WTC11 (cell line): ENCODE data around the gene FSTL4. TPM values are rescaled to one million over a fixed set of nuclear protein-coding genes. Genes with fewer than 3 reads are reported as not detected.

ENCODE experiments used
- ATAC-seq: fragments of 200-7000 bp; cut with Tn5 transposase; 2 replicates; pipeline ENCODE4 v1.10.0; 2021; ENCODE audit warnings: mild to moderate bottlenecking, moderate library complexity
- CTCF ChIA-PET: fragments of 300-600 bp; sonication (Branson Sonifier 250); formaldehyde crosslinking; loops from one replicate; lab custom pipeline; 2021; ENCODE audit warnings: antibody characterized with exemption; lab: Charles Lee
- POLR2A ChIA-PET: fragments of 350-600 bp; sonication (Branson Sonifier 250); formaldehyde crosslinking; loops from one replicate; lab custom pipeline; 2021; ENCODE audit warnings: antibody characterized with exemption; lab: Charles Lee
- DNase-seq: peaks from one replicate; pipeline ENCODE4 v3.0.0; 2021; ENCODE audit warnings: low spot score
- H3K27ac Mint-ChIP-seq: 2 replicates; pipeline ENCODE4 v1.8.0; 2021; ENCODE audit warnings: mixed read lengths
- H3K27me3 Mint-ChIP-seq: 2 replicates; pipeline ENCODE4 v1.8.0; 2021; ENCODE audit warnings: low read depth, mild to moderate bottlenecking, moderate library complexity, mixed read lengths
- H3K36me3 Mint-ChIP-seq: 2 replicates; pipeline ENCODE4 v1.8.0; 2021; ENCODE audit warnings: mixed read lengths
- H3K4me1 Mint-ChIP-seq: 2 replicates; pipeline ENCODE4 v1.8.0; 2022; ENCODE audit warnings: mixed read lengths
- H3K4me3 Mint-ChIP-seq: 2 replicates; pipeline ENCODE4 v1.8.0; 2021; ENCODE audit warnings: mild to moderate bottlenecking, moderate library complexity, mixed read lengths
- H3K9me3 Mint-ChIP-seq: 2 replicates; pipeline ENCODE4 v1.8.0; 2021; ENCODE audit warnings: mixed read lengths
- CREB1 ChIP-seq: sonication (generic); formaldehyde crosslinking; IDR thresholded peaks from 2 replicates; pipeline ENCODE4 v1.8.0; 2023; ENCODE audit warnings: mild to moderate bottlenecking, missing genetic modification reagents
- CREM ChIP-seq: sonication (generic); formaldehyde crosslinking; IDR thresholded peaks from 2 replicates; pipeline ENCODE4 v1.8.1; 2022; ENCODE audit warnings: mild to moderate bottlenecking, missing genetic modification reagents, moderate library complexity
- ELF4 ChIP-seq: sonication (generic); formaldehyde crosslinking; IDR thresholded peaks from 2 replicates; pipeline ENCODE4 v1.8.1; 2022; ENCODE audit warnings: low read depth, mild to moderate bottlenecking, moderate library complexity, missing genetic modification reagents
- ESRRA ChIP-seq: sonication (generic); formaldehyde crosslinking; IDR thresholded peaks from 2 replicates; pipeline ENCODE4 v1.8.1; 2022; ENCODE audit warnings: mild to moderate bottlenecking, missing genetic modification reagents, borderline replicate concordance
- ETV6 ChIP-seq: sonication (generic); formaldehyde crosslinking; IDR thresholded peaks from 2 replicates; pipeline ENCODE4 v1.8.1; 2022; ENCODE audit warnings: mild to moderate bottlenecking, missing genetic modification reagents
- GTF2I ChIP-seq: fragments of 250-450 bp; sonication (Bioruptor Pico); conservative IDR thresholded peaks from 2 replicates; pipeline ENCODE4 v1.4.0; 2021; ENCODE audit warnings: mild to moderate bottlenecking
- HMGA2 ChIP-seq: fragments of 250-450 bp; sonication (Bioruptor Pico); IDR thresholded peaks from 2 replicates; pipeline ENCODE4 v1.4.0; 2021; ENCODE audit warnings: mild to moderate bottlenecking, moderate library complexity
- JAZF1 ChIP-seq: fragments of 250-450 bp; sonication (Bioruptor Pico); IDR thresholded peaks from 2 replicates; pipeline ENCODE4 v1.9.0; 2021; ENCODE audit warnings: moderate library complexity, mild to moderate bottlenecking, inconsistent platforms
- NFE2L1 ChIP-seq: sonication (generic); formaldehyde crosslinking; IDR thresholded peaks from 2 replicates; pipeline ENCODE4 v1.8.1; 2023; ENCODE audit warnings: missing genetic modification reagents
- PREB ChIP-seq: sonication (generic); formaldehyde crosslinking; IDR thresholded peaks from 2 replicates; pipeline ENCODE4 v1.8.1; 2022; ENCODE audit warnings: mild to moderate bottlenecking, missing genetic modification reagents, moderate library complexity, borderline replicate concordance
- PRRX2 ChIP-seq: fragments of 250-450 bp; sonication (Bioruptor Pico); IDR thresholded peaks from 2 replicates; pipeline ENCODE4 v1.8.0; 2021; ENCODE audit warnings: mild to moderate bottlenecking
- RELA ChIP-seq: sonication (generic); formaldehyde crosslinking; IDR thresholded peaks from 2 replicates; pipeline ENCODE4 v1.8.1; 2022; ENCODE audit warnings: missing genetic modification reagents, mild to moderate bottlenecking, borderline replicate concordance
- TCF7 ChIP-seq: sonication (generic); formaldehyde crosslinking; IDR thresholded peaks from 2 replicates; pipeline ENCODE4 v1.8.0; 2022; ENCODE audit warnings: mild to moderate bottlenecking, low read depth, missing genetic modification reagents, moderate library complexity
- TEAD1 ChIP-seq: sonication (generic); formaldehyde crosslinking; IDR thresholded peaks from 2 replicates; pipeline ENCODE4 v1.8.0; 2022; ENCODE audit warnings: mild to moderate bottlenecking, missing genetic modification reagents
- TEAD4 ChIP-seq: sonication (generic); formaldehyde crosslinking; IDR thresholded peaks from 2 replicates; pipeline ENCODE4 v1.8.0; 2022; ENCODE audit warnings: mild to moderate bottlenecking, missing genetic modification reagents
- ZNF263 ChIP-seq: sonication (generic); formaldehyde crosslinking; IDR thresholded peaks from 2 replicates; pipeline ENCODE4 v1.8.1; 2022; ENCODE audit warnings: low read depth, mild to moderate bottlenecking, moderate library complexity, missing genetic modification reagents
- ZNF416 ChIP-seq: fragments of 250-450 bp; sonication (Bioruptor Pico); IDR thresholded peaks from 2 replicates; pipeline ENCODE4 v1.9.0; 2021; ENCODE audit warnings: mild to moderate bottlenecking, inconsistent platforms
- ZSCAN18 ChIP-seq: fragments of 250-450 bp; sonication (Bioruptor Pico); IDR thresholded peaks from 2 replicates; pipeline ENCODE4 v2.1.2; 2022; ENCODE audit warnings: mild to moderate bottlenecking, moderate library complexity
- total RNA-seq: library from RNA; stranded (reverse); gene quantifications from 3 replicates; pipeline ENCODE4 v1.2.3, GENCODE V29; 2021
- TF ChIP-seq, protein P1 (sequence below): sonication (generic); formaldehyde crosslinking; IDR thresholded peaks from 2 replicates; pipeline ENCODE4 v1.8.1; 2023; ENCODE audit warnings: mild to moderate bottlenecking, moderate library complexity, missing genetic modification reagents
- TF ChIP-seq, protein P2 (sequence below): sonication (generic); formaldehyde crosslinking; IDR thresholded peaks from 2 replicates; pipeline ENCODE4 v1.8.0; 2022; ENCODE audit warnings: mild to moderate bottlenecking, missing genetic modification reagents
- TF ChIP-seq, protein P3 (sequence below): sonication (generic); formaldehyde crosslinking; IDR thresholded peaks from 2 replicates; pipeline ENCODE4 v1.8.1; 2022; ENCODE audit warnings: low read depth, mild to moderate bottlenecking, moderate library complexity, missing genetic modification reagents, borderline replicate concordance
- TF ChIP-seq, protein P4 (sequence below): sonication (generic); formaldehyde crosslinking; IDR thresholded peaks from 2 replicates; pipeline ENCODE4 v1.8.0; 2022; ENCODE audit warnings: missing genetic modification reagents

Gene FSTL4
- total RNA-seq, 1 experiment from 2014 or later = 6.1 TPM

DNA sequence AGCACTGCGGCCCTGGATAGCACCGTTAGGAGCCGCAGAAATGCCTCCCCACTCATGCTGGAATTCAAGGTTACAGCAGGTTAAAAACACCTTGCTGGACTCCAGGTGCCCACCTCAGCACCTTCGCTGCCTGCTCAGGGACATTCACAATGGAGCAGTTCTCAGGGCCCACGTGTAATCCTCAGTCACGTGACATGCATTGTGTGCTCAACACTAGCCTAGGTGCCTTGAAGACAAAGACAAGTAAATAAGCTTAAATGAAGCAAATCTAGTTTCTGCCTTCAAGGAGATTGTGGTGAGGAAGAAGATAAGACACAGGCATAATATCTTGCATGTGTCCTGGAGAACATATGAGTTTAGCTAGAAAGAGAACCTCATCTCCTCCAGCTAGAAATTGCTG, 82.1 kb downstream of the FSTL4 start:
- no peak overlapping the region for H3K4me3 Mint-ChIP-seq
- H3K4me1 Mint-ChIP-seq = peaks cover 5% of the 10 kb centered on the region
- H3K27ac Mint-ChIP-seq = no peak overlapping the region
- H3K36me3 Mint-ChIP-seq = no peaks in the 10 kb centered on the region
- no peaks in the 10 kb centered on the region for H3K27me3 Mint-ChIP-seq
- H3K9me3 Mint-ChIP-seq = no peaks in the 10 kb centered on the region
- ATAC-seq (no peak), DNase-seq (no peak)
- CTCF ChIA-PET = interaction anchor here (1.6 kb wide), 1 partner anchor 107 kb away, joined by 3 read pairs; no protein-coding TSS in a partner anchor
- POLR2A ChIA-PET = no interaction called here
- TF ChIP-seq TEAD1 (CRISPR knock-in tag) (no peak), ETV6 (CRISPR knock-in tag) (no peak), CREM (CRISPR knock-in tag) (no peak), CREB1 (CRISPR knock-in tag) (no peak), ESRRA (no peak), ZNF263 (no peak), TCF7 (no peak), JAZF1 (CRISPR knock-in tag) (no peak)
- TF ChIP-seq, protein P1, sequence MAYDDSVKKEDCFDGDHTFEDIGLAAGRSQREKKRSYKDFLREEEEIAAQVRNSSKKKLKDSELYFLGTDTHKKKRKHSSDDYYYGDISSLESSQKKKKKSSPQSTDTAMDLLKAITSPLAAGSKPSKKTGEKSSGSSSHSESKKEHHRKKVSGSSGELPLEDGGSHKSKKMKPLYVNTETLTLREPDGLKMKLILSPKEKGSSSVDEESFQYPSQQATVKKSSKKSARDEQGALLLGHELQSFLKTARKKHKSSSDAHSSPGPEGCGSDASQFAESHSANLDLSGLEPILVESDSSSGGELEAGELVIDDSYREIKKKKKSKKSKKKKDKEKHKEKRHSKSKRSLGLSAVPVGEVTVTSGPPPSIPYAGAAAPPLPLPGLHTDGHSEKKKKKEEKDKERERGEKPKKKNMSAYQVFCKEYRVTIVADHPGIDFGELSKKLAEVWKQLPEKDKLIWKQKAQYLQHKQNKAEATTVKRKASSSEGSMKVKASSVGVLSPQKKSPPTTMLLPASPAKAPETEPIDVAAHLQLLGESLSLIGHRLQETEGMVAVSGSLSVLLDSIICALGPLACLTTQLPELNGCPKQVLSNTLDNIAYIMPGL (CRISPR knock-in tag) = no peak

- DNase-seq (no peak), ATAC-seq (no peak)
- peaks cover 19% of the 10 kb centered on the region for H3K4me1 Mint-ChIP-seq
- POLR2A ChIA-PET = no interaction called here
- H3K36me3 Mint-ChIP-seq = no peaks in the 10 kb centered on the region
- CTCF ChIA-PET = interaction anchor here (1.6 kb wide), 2 partner anchors 105 kb away, joined by 3 to 4 read pairs; no protein-coding TSS in a partner anchor
- no peak overlapping the region for H3K4me3 Mint-ChIP-seq
- no peaks in the 10 kb centered on the region; the same call in 1 of the 2 replicates for H3K27me3 Mint-ChIP-seq
- TF ChIP-seq GTF2I (CRISPR knock-in tag) = no peak
- TF ChIP-seq ZNF416 (CRISPR knock-in tag) = no peak
- TF ChIP-seq ZSCAN18 (CRISPR knock-in tag) = no peak
- TF ChIP-seq TCF7 = no peak
- no peak for TF ChIP-seq TEAD4
- TF ChIP-seq, protein P2, sequence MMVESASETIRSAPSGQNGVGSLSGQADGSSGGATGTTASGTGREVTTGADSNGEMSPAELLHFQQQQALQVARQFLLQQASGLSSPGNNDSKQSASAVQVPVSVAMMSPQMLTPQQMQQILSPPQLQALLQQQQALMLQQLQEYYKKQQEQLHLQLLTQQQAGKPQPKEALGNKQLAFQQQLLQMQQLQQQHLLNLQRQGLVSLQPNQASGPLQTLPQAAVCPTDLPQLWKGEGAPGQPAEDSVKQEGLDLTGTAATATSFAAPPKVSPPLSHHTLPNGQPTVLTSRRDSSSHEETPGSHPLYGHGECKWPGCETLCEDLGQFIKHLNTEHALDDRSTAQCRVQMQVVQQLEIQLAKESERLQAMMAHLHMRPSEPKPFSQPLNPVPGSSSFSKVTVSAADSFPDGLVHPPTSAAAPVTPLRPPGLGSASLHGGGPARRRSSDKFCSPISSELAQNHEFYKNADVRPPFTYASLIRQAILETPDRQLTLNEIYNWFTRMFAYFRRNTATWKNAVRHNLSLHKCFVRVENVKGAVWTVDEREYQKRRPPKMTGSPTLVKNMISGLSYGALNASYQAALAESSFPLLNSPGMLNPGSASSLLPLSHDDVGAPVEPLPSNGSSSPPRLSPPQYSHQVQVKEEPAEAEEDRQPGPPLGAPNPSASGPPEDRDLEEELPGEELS (CRISPR knock-in tag) = no peak
- TF ChIP-seq PRRX2 (CRISPR knock-in tag) = no peak
- TF ChIP-seq RELA (CRISPR knock-in tag) = no peak
- TF ChIP-seq, protein P3, sequence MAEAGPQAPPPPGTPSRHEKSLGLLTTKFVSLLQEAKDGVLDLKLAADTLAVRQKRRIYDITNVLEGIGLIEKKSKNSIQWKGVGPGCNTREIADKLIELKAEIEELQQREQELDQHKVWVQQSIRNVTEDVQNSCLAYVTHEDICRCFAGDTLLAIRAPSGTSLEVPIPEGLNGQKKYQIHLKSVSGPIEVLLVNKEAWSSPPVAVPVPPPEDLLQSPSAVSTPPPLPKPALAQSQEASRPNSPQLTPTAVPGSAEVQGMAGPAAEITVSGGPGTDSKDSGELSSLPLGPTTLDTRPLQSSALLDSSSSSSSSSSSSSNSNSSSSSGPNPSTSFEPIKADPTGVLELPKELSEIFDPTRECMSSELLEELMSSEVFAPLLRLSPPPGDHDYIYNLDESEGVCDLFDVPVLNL (CRISPR knock-in tag) = no peak
- no peak for TF ChIP-seq NFE2L1 (CRISPR knock-in tag)
- TF ChIP-seq, protein P4, sequence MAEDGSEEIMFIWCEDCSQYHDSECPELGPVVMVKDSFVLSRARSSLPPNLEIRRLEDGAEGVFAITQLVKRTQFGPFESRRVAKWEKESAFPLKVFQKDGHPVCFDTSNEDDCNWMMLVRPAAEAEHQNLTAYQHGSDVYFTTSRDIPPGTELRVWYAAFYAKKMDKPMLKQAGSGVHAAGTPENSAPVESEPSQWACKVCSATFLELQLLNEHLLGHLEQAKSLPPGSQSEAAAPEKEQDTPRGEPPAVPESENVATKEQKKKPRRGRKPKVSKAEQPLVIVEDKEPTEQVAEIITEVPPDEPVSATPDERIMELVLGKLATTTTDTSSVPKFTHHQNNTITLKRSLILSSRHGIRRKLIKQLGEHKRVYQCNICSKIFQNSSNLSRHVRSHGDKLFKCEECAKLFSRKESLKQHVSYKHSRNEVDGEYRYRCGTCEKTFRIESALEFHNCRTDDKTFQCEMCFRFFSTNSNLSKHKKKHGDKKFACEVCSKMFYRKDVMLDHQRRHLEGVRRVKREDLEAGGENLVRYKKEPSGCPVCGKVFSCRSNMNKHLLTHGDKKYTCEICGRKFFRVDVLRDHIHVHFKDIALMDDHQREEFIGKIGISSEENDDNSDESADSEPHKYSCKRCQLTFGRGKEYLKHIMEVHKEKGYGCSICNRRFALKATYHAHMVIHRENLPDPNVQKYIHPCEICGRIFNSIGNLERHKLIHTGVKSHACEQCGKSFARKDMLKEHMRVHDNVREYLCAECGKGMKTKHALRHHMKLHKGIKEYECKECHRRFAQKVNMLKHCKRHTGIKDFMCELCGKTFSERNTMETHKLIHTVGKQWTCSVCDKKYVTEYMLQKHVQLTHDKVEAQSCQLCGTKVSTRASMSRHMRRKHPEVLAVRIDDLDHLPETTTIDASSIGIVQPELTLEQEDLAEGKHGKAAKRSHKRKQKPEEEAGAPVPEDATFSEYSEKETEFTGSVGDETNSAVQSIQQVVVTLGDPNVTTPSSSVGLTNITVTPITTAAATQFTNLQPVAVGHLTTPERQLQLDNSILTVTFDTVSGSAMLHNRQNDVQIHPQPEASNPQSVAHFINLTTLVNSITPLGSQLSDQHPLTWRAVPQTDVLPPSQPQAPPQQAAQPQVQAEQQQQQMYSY (CRISPR knock-in tag) = no peak
- no peak for TF ChIP-seq ELF4
- TF ChIP-seq HMGA2 = no peak
- TF ChIP-seq PREB = no peak
- no peaks in the 10 kb centered on the region for H3K9me3 Mint-ChIP-seq
- H3K27ac Mint-ChIP-seq = no peak overlapping the region
These were observed 83.5 kb downstream of the FSTL4 start for GRCh38 chr5:133528841-133529240.
